ENCODE data around the gene DISC1. TPM values are rescaled to one million over a fixed set of nuclear protein-coding genes. Genes with fewer than 3 reads are reported as not detected.
"Not testable (repeated sequence)": the region's sequence is repeated elsewhere in the genome, so short reads cannot be mapped to it uniquely, and the experiment has no call there.

DISC1 gene
- total RNA-seq, 2 experiments from 2014 or later, result 1.1 to 1.6 TPM

GRCh38 chr1:231632119-231632518 is 5.5 kb downstream of the DISC1 start:
- ChIA-PET CTCF (no interaction called here), POLR2A (no interaction called here)

- ChIA-PET POLR2A (no interaction called here), CTCF (no interaction called here)
These were observed 7.9 kb downstream of the DISC1 start for GRCh38 chr1:231634323-231635013.

- ChIA-PET POLR2A (interaction anchor here (0.6 kb wide), 1 partner anchor 822 kb away, joined by 8 read pairs; no protein-coding TSS in a partner anchor), CTCF (no interaction called here)
These were observed 9.6 kb downstream of the DISC1 start for GRCh38 chr1:231636157-231636556.

GRCh38 chr1:231636922-231637321 is 10.3 kb downstream of the DISC1 start:
- CTCF ChIA-PET, POLR2A ChIA-PET: not testable (repeated sequence)

GRCh38 chr1:231638647-231639046 is 12.1 kb downstream of the DISC1 start:
- ChIA-PET POLR2A (no interaction called here), CTCF (no interaction called here)

GRCh38 chr1:231639819-231640218 is 13.2 kb downstream of the DISC1 start:
- CTCF ChIA-PET, result no interaction called here
- POLR2A ChIA-PET, result no interaction called here

- POLR2A ChIA-PET, CTCF ChIA-PET: not testable (repeated sequence)
These were observed 14.9 kb downstream of the DISC1 start for GRCh38 chr1:231641444-231641843.

- CTCF ChIA-PET, POLR2A ChIA-PET: not testable (repeated sequence)
These were observed 15.5 kb downstream of the DISC1 start for GRCh38 chr1:231642061-231642460.

- CTCF ChIA-PET, result no interaction called here
- POLR2A ChIA-PET, result no interaction called here
These were observed 16.0 kb downstream of the DISC1 start for GRCh38 chr1:231642618-231643017.

GRCh38 chr1:231643071-231643934 is 16.7 kb downstream of the DISC1 start:
- CTCF ChIA-PET, result no interaction called here
- POLR2A ChIA-PET, result no interaction called here

GRCh38 chr1:231643935-231644237 is 17.3 kb downstream of the DISC1 start:
- ChIA-PET POLR2A (no interaction called here), CTCF (no interaction called here)

GRCh38 chr1:231645634-231646033 is 19.0 kb downstream of the DISC1 start:
- CTCF ChIA-PET, POLR2A ChIA-PET: not testable (repeated sequence)

GRCh38 chr1:231646165-231646564 is 19.6 kb downstream of the DISC1 start:
- CTCF ChIA-PET, POLR2A ChIA-PET: not testable (repeated sequence)

- CTCF ChIA-PET, POLR2A ChIA-PET: not testable (repeated sequence)
These were observed 25.2 kb downstream of the DISC1 start for GRCh38 chr1:231651621-231652260.

GRCh38 chr1:231653632-231654031 is 27.0 kb downstream of the DISC1 start:
- CTCF ChIA-PET, result no interaction called here
- POLR2A ChIA-PET, result no interaction called here

GRCh38 chr1:231656741-231657140 is 30.2 kb downstream of the DISC1 start:
- ChIA-PET POLR2A (no interaction called here), CTCF (no interaction called here)

- POLR2A ChIA-PET, CTCF ChIA-PET: not testable (repeated sequence)
These were observed 31.6 kb downstream of the DISC1 start for GRCh38 chr1:231658223-231658622.

- POLR2A ChIA-PET, result no interaction called here
- CTCF ChIA-PET, result no interaction called here
These were observed 33.6 kb downstream of the DISC1 start for GRCh38 chr1:231660198-231660597.

- CTCF ChIA-PET, result no interaction called here
These were observed 36.7 kb downstream of the DISC1 start for GRCh38 chr1:231663211-231663792.

GRCh38 chr1:231665101-231665500 is 38.5 kb downstream of the DISC1 start:
- CTCF ChIA-PET, result no interaction called here
- POLR2A ChIA-PET, result no interaction called here

More at GRCh38 chr1:231663211-231663792, 36.7 kb downstream of the DISC1 start:
- POLR2A ChIA-PET, result no interaction called here

GRCh38 chr1:231665726-231666125 is 39.1 kb downstream of the DISC1 start:
- ChIA-PET CTCF (no interaction called here), POLR2A (no interaction called here)

Measured in activated CD8-positive, alpha-beta memory T cell treated with anti-CD3 and anti-CD28 coated beads for 36 hours (primary cell).